ENCODE results near the gene ISM1.

ISM1 gene

GRCh38 chr20:13256606-13257005 is 35.5 kb downstream of the ISM1 start:
- no peak for DNase-seq (ENCODE audit: low spot score)

- no peak for DNase-seq (ENCODE audit: low spot score)
Measured at GRCh38 chr20:13259921-13260320, 38.8 kb downstream of the ISM1 start.

- no peak for DNase-seq (ENCODE audit: low spot score)
Measured at GRCh38 chr20:13260650-13261279, 39.7 kb downstream of the ISM1 start.

GRCh38 chr20:13261460-13262301 is 40.6 kb downstream of the ISM1 start:
- peak; percentile 51 for DNase-seq (ENCODE audit: low spot score)

GRCh38 chr20:13262302-13262650 is 41.2 kb downstream of the ISM1 start:
- DNase-seq (ENCODE audit: low spot score), result no peak

- DNase-seq (ENCODE audit: low spot score), result no peak
Measured at GRCh38 chr20:13262671-13263360, 41.7 kb downstream of the ISM1 start.

GRCh38 chr20:13263451-13263850 is 42.4 kb downstream of the ISM1 start:
- DNase-seq (ENCODE audit: low spot score), result no peak

GRCh38 chr20:13264907-13265306 is 43.8 kb downstream of the ISM1 start:
- no peak for DNase-seq (ENCODE audit: low spot score)

- DNase-seq (ENCODE audit: low spot score), result no peak
Measured at GRCh38 chr20:13265941-13266340, 44.9 kb downstream of the ISM1 start.

GRCh38 chr20:13267231-13267630 is 46.2 kb downstream of the ISM1 start:
- DNase-seq (ENCODE audit: low spot score), result no peak

- DNase-seq (ENCODE audit: low spot score), result no peak
Measured at GRCh38 chr20:13268953-13269352, 47.9 kb downstream of the ISM1 start.

- DNase-seq (ENCODE audit: low spot score), result no peak
Measured at GRCh38 chr20:13270211-13270610, 49.1 kb downstream of the ISM1 start.

GRCh38 chr20:13271098-13271497 is 50.0 kb downstream of the ISM1 start:
- DNase-seq (ENCODE audit: low spot score), result no peak

GRCh38 chr20:13271977-13272975 is 51.2 kb downstream of the ISM1 start:
- no peak for DNase-seq (ENCODE audit: low spot score)

GRCh38 chr20:13274275-13274861 is 53.3 kb downstream of the ISM1 start:
- DNase-seq (ENCODE audit: low spot score), result no peak

GRCh38 chr20:13276945-13277541 is 56.0 kb downstream of the ISM1 start:
- DNase-seq (ENCODE audit: low spot score), result no peak

- DNase-seq (ENCODE audit: low spot score), result no peak
Measured at GRCh38 chr20:13277663-13278295, 56.7 kb downstream of the ISM1 start.

- DNase-seq (ENCODE audit: low spot score), result no peak
Measured at GRCh38 chr20:13278812-13279570, 57.9 kb downstream of the ISM1 start.

GRCh38 chr20:13280609-13281324 is 59.7 kb downstream of the ISM1 start:
- DNase-seq (ENCODE audit: low spot score), result no peak
